Measurements from ENCODE around the gene PIGT.

The PIGT gene

GRCh38 chr20:45409521-45410272, 6.2 kb upstream of the PIGT start:
- Histone ChIP-seq H3K4me3 (ENCODE audit: insufficient read depth, low read depth, low read length, poor library complexity, severe bottlenecking) (no peak overlapping the region), H3K27me3 (replicated peaks; ENCODE audit: control insufficient read depth, insufficient read depth, low read length, poor library complexity, severe bottlenecking) (no peaks in the 10 kb centered on the region), H3K27ac (ENCODE audit: insufficient read depth, low read length, poor library complexity, severe bottlenecking) (no peak overlapping the region), H3K4me1 (ENCODE audit: control insufficient read depth, insufficient read depth, low read length, poor library complexity, severe bottlenecking) (peaks cover 10% of the 10 kb centered on the region), H3K36me3 (ENCODE audit: control insufficient read depth, insufficient read depth, low read length) (no peaks in the 10 kb centered on the region), H3K9me3 (ENCODE audit: control insufficient read depth, low read length) (no peaks in the 10 kb centered on the region)
- no peak for DNase-seq

GRCh38 chr20:45410887-45411286, 5.1 kb upstream of the PIGT start:
- H3K4me3 ChIP-seq (ENCODE audit: insufficient read depth, low read depth, low read length, poor library complexity, severe bottlenecking), result no peak overlapping the region
- no peaks in the 10 kb centered on the region for H3K27me3 ChIP-seq (replicated peaks; ENCODE audit: control insufficient read depth, insufficient read depth, low read length, poor library complexity, severe bottlenecking)
- peaks cover 5% of the 10 kb centered on the region for H3K4me1 ChIP-seq (ENCODE audit: control insufficient read depth, insufficient read depth, low read length, poor library complexity, severe bottlenecking)
- H3K9me3 ChIP-seq (ENCODE audit: control insufficient read depth, low read length), result no peaks in the 10 kb centered on the region
- DNase-seq, result no peak
- H3K27ac ChIP-seq (ENCODE audit: insufficient read depth, low read length, poor library complexity, severe bottlenecking), result no peak overlapping the region
- H3K36me3 ChIP-seq (ENCODE audit: control insufficient read depth, insufficient read depth, low read length), result no peaks in the 10 kb centered on the region

- no peaks in the 10 kb centered on the region for H3K27me3 ChIP-seq (replicated peaks; ENCODE audit: control insufficient read depth, insufficient read depth, low read length, poor library complexity, severe bottlenecking)
- peaks cover 9% of the 10 kb centered on the region for H3K4me1 ChIP-seq (ENCODE audit: control insufficient read depth, insufficient read depth, low read length, poor library complexity, severe bottlenecking)
- H3K4me3 ChIP-seq (ENCODE audit: insufficient read depth, low read depth, low read length, poor library complexity, severe bottlenecking), result no peak overlapping the region
- no peaks in the 10 kb centered on the region for H3K9me3 ChIP-seq (ENCODE audit: control insufficient read depth, low read length)
- no peaks in the 10 kb centered on the region for H3K36me3 ChIP-seq (ENCODE audit: control insufficient read depth, insufficient read depth, low read length)
- no peak overlapping the region for H3K27ac ChIP-seq (ENCODE audit: insufficient read depth, low read length, poor library complexity, severe bottlenecking)
- DNase-seq, result no peak
These were observed 3.3 kb upstream of the PIGT start for GRCh38 chr20:45412653-45413052.

GRCh38 chr20:45413479-45413878, 2.5 kb upstream of the PIGT start:
- DNase-seq, result no peak
- Histone ChIP-seq H3K27me3 (replicated peaks; ENCODE audit: control insufficient read depth, insufficient read depth, low read length, poor library complexity, severe bottlenecking) (no peaks in the 10 kb centered on the region), H3K27ac (ENCODE audit: insufficient read depth, low read length, poor library complexity, severe bottlenecking) (no peak overlapping the region), H3K36me3 (ENCODE audit: control insufficient read depth, insufficient read depth, low read length) (peaks cover 2% of the 10 kb centered on the region), H3K4me3 (ENCODE audit: insufficient read depth, low read depth, low read length, poor library complexity, severe bottlenecking) (no peak overlapping the region), H3K4me1 (ENCODE audit: control insufficient read depth, insufficient read depth, low read length, poor library complexity, severe bottlenecking) (peaks cover 9% of the 10 kb centered on the region), H3K9me3 (ENCODE audit: control insufficient read depth, low read length) (no peaks in the 10 kb centered on the region)

- no peaks in the 10 kb centered on the region for H3K27me3 ChIP-seq (replicated peaks; ENCODE audit: control insufficient read depth, insufficient read depth, low read length, poor library complexity, severe bottlenecking)
- H3K36me3 ChIP-seq (ENCODE audit: control insufficient read depth, insufficient read depth, low read length), result peaks cover 34% of the 10 kb centered on the region
- H3K27ac ChIP-seq (ENCODE audit: insufficient read depth, low read length, poor library complexity, severe bottlenecking), result peak overlapping the region; percentile 88
- no peak for DNase-seq
- H3K4me1 ChIP-seq (ENCODE audit: control insufficient read depth, insufficient read depth, low read length, poor library complexity, severe bottlenecking), result peaks cover 9% of the 10 kb centered on the region
- no peaks in the 10 kb centered on the region for H3K9me3 ChIP-seq (ENCODE audit: control insufficient read depth, low read length)
- H3K4me3 ChIP-seq (ENCODE audit: insufficient read depth, low read depth, low read length, poor library complexity, severe bottlenecking), result peak overlapping the region; percentile 83
These were observed 976 bp downstream of the PIGT start for GRCh38 chr20:45416917-45417316.

- Histone ChIP-seq H3K9me3 (ENCODE audit: control insufficient read depth, low read length) (no peaks in the 10 kb centered on the region), H3K36me3 (ENCODE audit: control insufficient read depth, insufficient read depth, low read length) (peaks cover 53% of the 10 kb centered on the region), H3K27me3 (replicated peaks; ENCODE audit: control insufficient read depth, insufficient read depth, low read length, poor library complexity, severe bottlenecking) (no peaks in the 10 kb centered on the region), H3K27ac (ENCODE audit: insufficient read depth, low read length, poor library complexity, severe bottlenecking) (no peak overlapping the region), H3K4me1 (ENCODE audit: control insufficient read depth, insufficient read depth, low read length, poor library complexity, severe bottlenecking) (peaks cover 9% of the 10 kb centered on the region), H3K4me3 (ENCODE audit: insufficient read depth, low read depth, low read length, poor library complexity, severe bottlenecking) (no peak overlapping the region)
- no peak for DNase-seq
These were observed 3.5 kb downstream of the PIGT start for GRCh38 chr20:45419188-45420091.

- Histone ChIP-seq H3K9me3 (ENCODE audit: control insufficient read depth, low read length) (no peaks in the 10 kb centered on the region), H3K27me3 (replicated peaks; ENCODE audit: control insufficient read depth, insufficient read depth, low read length, poor library complexity, severe bottlenecking) (no peaks in the 10 kb centered on the region), H3K4me1 (ENCODE audit: control insufficient read depth, insufficient read depth, low read length, poor library complexity, severe bottlenecking) (peaks cover 9% of the 10 kb centered on the region), H3K36me3 (ENCODE audit: control insufficient read depth, insufficient read depth, low read length) (peaks cover 58% of the 10 kb centered on the region), H3K4me3 (ENCODE audit: insufficient read depth, low read depth, low read length, poor library complexity, severe bottlenecking) (no peak overlapping the region), H3K27ac (ENCODE audit: insufficient read depth, low read length, poor library complexity, severe bottlenecking) (no peak overlapping the region)
- no peak for DNase-seq
These were observed 4.2 kb downstream of the PIGT start for GRCh38 chr20:45420125-45420524.

GRCh38 chr20:45423700-45424099, 7.8 kb downstream of the PIGT start:
- H3K4me3 ChIP-seq (ENCODE audit: insufficient read depth, low read depth, low read length, poor library complexity, severe bottlenecking), result no peak overlapping the region
- H3K27me3 ChIP-seq (replicated peaks; ENCODE audit: control insufficient read depth, insufficient read depth, low read length, poor library complexity, severe bottlenecking), result no peaks in the 10 kb centered on the region
- peaks cover 62% of the 10 kb centered on the region for H3K36me3 ChIP-seq (ENCODE audit: control insufficient read depth, insufficient read depth, low read length)
- H3K9me3 ChIP-seq (ENCODE audit: control insufficient read depth, low read length), result no peaks in the 10 kb centered on the region
- DNase-seq, result no peak
- H3K4me1 ChIP-seq (ENCODE audit: control insufficient read depth, insufficient read depth, low read length, poor library complexity, severe bottlenecking), result no peaks in the 10 kb centered on the region
- no peak overlapping the region for H3K27ac ChIP-seq (ENCODE audit: insufficient read depth, low read length, poor library complexity, severe bottlenecking)

- Histone ChIP-seq H3K27me3 (replicated peaks; ENCODE audit: control insufficient read depth, insufficient read depth, low read length, poor library complexity, severe bottlenecking) (no peaks in the 10 kb centered on the region), H3K27ac (ENCODE audit: insufficient read depth, low read length, poor library complexity, severe bottlenecking) (no peak overlapping the region), H3K9me3 (ENCODE audit: control insufficient read depth, low read length) (no peaks in the 10 kb centered on the region), H3K36me3 (ENCODE audit: control insufficient read depth, insufficient read depth, low read length) (peaks cover 43% of the 10 kb centered on the region), H3K4me1 (ENCODE audit: control insufficient read depth, insufficient read depth, low read length, poor library complexity, severe bottlenecking) (no peaks in the 10 kb centered on the region), H3K4me3 (ENCODE audit: insufficient read depth, low read depth, low read length, poor library complexity, severe bottlenecking) (no peak overlapping the region)
- DNase-seq, result no peak
These were observed 9.6 kb downstream of the PIGT start for GRCh38 chr20:45425561-45425960.

All from effector memory CD4-positive, alpha-beta T cell (primary cell).